ENCODE measurements around the gene FSIP1. TPM values are rescaled to one million over a fixed set of nuclear protein-coding genes. Genes with fewer than 3 reads are reported as not detected.

The FSIP1 gene
- total and polyA plus RNA-seq, 2 donors from 2014 or later, result 0.75 to 2.4 TPM

GRCh38 chr15:39743611-39744010, 39.0 kb downstream of the FSIP1 start:
- Histone ChIP-seq H3K36me3 (ENCODE audit: control insufficient read depth in 2 of 3, insufficient read depth in 3 of 3, low read length in 3 of 3) (no peaks in the 10 kb centered on the region), H3K4me3 (ENCODE audit: low read length in 3 of 3) (no peak overlapping the region)
- no peak for FAIRE-seq

GRCh38 chr15:39741258-39741657, 41.4 kb downstream of the FSIP1 start:
- FAIRE-seq, result no peak

More at GRCh38 chr15:39743611-39744010, 39.0 kb downstream of the FSIP1 start:
- no peak overlapping the region for H3K27ac ChIP-seq (ENCODE audit: low read depth in 2 of 2, low read length in 2 of 2)
- no peaks in the 10 kb centered on the region for H3K27me3 ChIP-seq (ENCODE audit: control insufficient read depth, insufficient read depth, low read length)
- H3K4me1 ChIP-seq (ENCODE audit: control insufficient read depth in 2 of 3, insufficient read depth in 2 of 3, low read depth in 1 of 3, low read length in 3 of 3), result no peaks in the 10 kb centered on the region
- TF ChIP-seq CTCF (IDR thresholded peaks at IDR 0.05; ENCODE audit: borderline replicate concordance, extremely low read depth, insufficient read depth), result no peak
- no peaks in the 10 kb centered on the region for H3K9me3 ChIP-seq (ENCODE audit: control insufficient read depth in 2 of 3, insufficient read depth in 1 of 3, low read length in 3 of 3)
- intact Hi-C loops (cut with DNase I), result no loop called here
- no peak overlapping the region for H3K9ac ChIP-seq (ENCODE audit: low read length in 3 of 3)
- no peak for DNase-seq

DNA sequence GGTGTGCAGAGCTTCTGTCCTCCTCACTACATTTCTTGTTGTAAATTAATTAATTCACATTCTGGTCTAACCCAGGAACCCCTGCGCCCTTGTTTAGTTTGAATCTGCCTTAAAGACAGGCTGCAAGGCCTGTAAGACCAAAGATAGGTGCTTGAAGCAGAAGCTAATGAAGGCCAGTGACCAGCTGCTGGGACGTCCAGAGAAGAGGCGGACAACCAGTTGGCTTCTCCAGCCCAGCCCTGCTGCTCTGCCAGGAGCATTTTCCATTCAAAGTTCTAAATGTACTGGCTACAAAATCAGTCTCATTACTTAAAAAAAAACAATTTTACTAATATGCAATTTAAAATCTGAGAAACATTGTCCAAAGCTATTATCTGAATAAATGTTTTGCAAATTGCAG, 43.6 kb downstream of the FSIP1 start:
- Histone ChIP-seq H3K4me1 (ENCODE audit: control insufficient read depth in 2 of 3, insufficient read depth in 2 of 3, low read depth in 1 of 3, low read length in 3 of 3) (no peaks in the 10 kb centered on the region), H3K9me3 (ENCODE audit: control insufficient read depth in 2 of 3, insufficient read depth in 1 of 3, low read length in 3 of 3) (no peaks in the 10 kb centered on the region), H3K27me3 (ENCODE audit: control insufficient read depth, insufficient read depth, low read length) (no peaks in the 10 kb centered on the region), H3K27ac (ENCODE audit: low read depth in 2 of 2, low read length in 2 of 2) (no peak overlapping the region), H3K4me3 (ENCODE audit: low read length in 3 of 3) (no peak overlapping the region), H3K36me3 (ENCODE audit: control insufficient read depth in 2 of 3, insufficient read depth in 3 of 3, low read length in 3 of 3) (no peaks in the 10 kb centered on the region), H3K9ac (ENCODE audit: low read length in 3 of 3) (no peak overlapping the region)
- intact Hi-C loops (cut with DNase I), result no loop called here
- DNase-seq (no peak), FAIRE-seq (no peak)
- TF ChIP-seq CTCF (IDR thresholded peaks at IDR 0.05; ENCODE audit: borderline replicate concordance, extremely low read depth, insufficient read depth), result no peak

More at GRCh38 chr15:39741258-39741657, 41.4 kb downstream of the FSIP1 start:
- no peaks in the 10 kb centered on the region for H3K27me3 ChIP-seq (ENCODE audit: control insufficient read depth, insufficient read depth, low read length)
- H3K36me3 ChIP-seq (ENCODE audit: control insufficient read depth in 2 of 3, insufficient read depth in 3 of 3, low read length in 3 of 3), result no peaks in the 10 kb centered on the region
- no peak for DNase-seq
- intact Hi-C loops (cut with DNase I), result no loop called here
- H3K9me3 ChIP-seq (ENCODE audit: control insufficient read depth in 2 of 3, insufficient read depth in 1 of 3, low read length in 3 of 3), result no peaks in the 10 kb centered on the region
- no peak overlapping the region for H3K4me3 ChIP-seq (ENCODE audit: low read length in 3 of 3)
- no peaks in the 10 kb centered on the region for H3K4me1 ChIP-seq (ENCODE audit: control insufficient read depth in 2 of 3, insufficient read depth in 2 of 3, low read depth in 1 of 3, low read length in 3 of 3)
- no peak overlapping the region for H3K9ac ChIP-seq (ENCODE audit: low read length in 3 of 3)
- H3K27ac ChIP-seq (ENCODE audit: low read depth in 2 of 2, low read length in 2 of 2), result no peak overlapping the region
- no peak for TF ChIP-seq CTCF (IDR thresholded peaks at IDR 0.05; ENCODE audit: borderline replicate concordance, extremely low read depth, insufficient read depth)

- no peaks in the 10 kb centered on the region for H3K27me3 ChIP-seq (ENCODE audit: control insufficient read depth, insufficient read depth, low read length)
- no peak overlapping the region for H3K4me3 ChIP-seq (ENCODE audit: low read length in 3 of 3)
- H3K36me3 ChIP-seq (ENCODE audit: control insufficient read depth in 2 of 3, insufficient read depth in 3 of 3, low read length in 3 of 3), result no peaks in the 10 kb centered on the region
- no peak for TF ChIP-seq CTCF (IDR thresholded peaks at IDR 0.05; ENCODE audit: borderline replicate concordance, extremely low read depth, insufficient read depth)
- H3K9me3 ChIP-seq (ENCODE audit: control insufficient read depth in 2 of 3, insufficient read depth in 1 of 3, low read length in 3 of 3), result no peaks in the 10 kb centered on the region
- DNase-seq (no peak), FAIRE-seq (no peak)
- H3K4me1 ChIP-seq (ENCODE audit: control insufficient read depth in 2 of 3, insufficient read depth in 2 of 3, low read depth in 1 of 3, low read length in 3 of 3), result no peaks in the 10 kb centered on the region
- H3K27ac ChIP-seq (ENCODE audit: low read depth in 2 of 2, low read length in 2 of 2), result no peak overlapping the region
- H3K9ac ChIP-seq (ENCODE audit: low read length in 3 of 3), result no peak overlapping the region
- intact Hi-C loops (cut with DNase I), result no loop called here
Measured at GRCh38 chr15:39737196-39737550, 45.5 kb downstream of the FSIP1 start.
